Endodermal cell (in vitro differentiated cells): ENCODE measurements around the gene MICAL3. TPM values are rescaled to one million over a fixed set of nuclear protein-coding genes. Genes with fewer than 3 reads are reported as not detected.

Experiments used
- DNase-seq: peaks from one replicate; pipeline ENCODE4 v3.0.0-alpha.2; 2017
- H3K27ac ChIP-seq: 2 replicates; pipeline ENCODE4 v1.5.1; 2013; ENCODE audit warnings: mild to moderate bottlenecking, low read depth, low read length, moderate library complexity
- H3K27me3 ChIP-seq: 2 replicates; pipeline ENCODE4 v1.6.1; 2013; ENCODE audit warnings: mild to moderate bottlenecking, low read length, moderate library complexity; ENCODE audit not compliant: insufficient read depth, control insufficient read depth, poor library complexity, severe bottlenecking
- H3K36me3 ChIP-seq: 2 replicates; pipeline ENCODE4 v1.7.0; 2013; ENCODE audit warnings: mild to moderate bottlenecking, low read length, moderate library complexity; ENCODE audit not compliant: control insufficient read depth, insufficient read depth
- H3K4me1 ChIP-seq: one replicate; pipeline ENCODE4 v1.7.0; 2013; ENCODE audit warnings: low read length; ENCODE audit not compliant: control insufficient read depth, insufficient read depth
- H3K4me3 ChIP-seq: 2 replicates; pipeline ENCODE4 v1.5.1; 2013; ENCODE audit warnings: mild to moderate bottlenecking, low read length, moderate library complexity
- H3K9ac ChIP-seq: 2 replicates; pipeline ENCODE4 v1.6.1; 2013; ENCODE audit warnings: mild to moderate bottlenecking, low read length, moderate library complexity; ENCODE audit not compliant: poor library complexity, severe bottlenecking; ENCODE audit errors: extremely low read depth
- H3K9me3 ChIP-seq: 2 replicates; pipeline ENCODE4 v1.6.1; 2013; ENCODE audit warnings: mild to moderate bottlenecking, low read length, moderate library complexity; ENCODE audit not compliant: control insufficient read depth
- H3K27ac Mint-ChIP-seq: 2 replicates; pipeline ENCODE4 v1.8.0; 2020; ENCODE audit warnings: mixed read lengths
- H3K27me3 Mint-ChIP-seq: 2 replicates; pipeline ENCODE4 v1.8.0; 2021; ENCODE audit warnings: mild to moderate bottlenecking, mixed read lengths; ENCODE audit not compliant: insufficient read depth
- H3K36me3 Mint-ChIP-seq: 2 replicates; pipeline ENCODE4 v1.8.0; 2020; ENCODE audit warnings: low read depth, mixed read lengths
- H3K4me1 Mint-ChIP-seq: 2 replicates; pipeline ENCODE4 v1.8.0; 2020; ENCODE audit warnings: mixed read lengths
- H3K4me3 Mint-ChIP-seq: 2 replicates; pipeline ENCODE4 v1.8.0; 2020; ENCODE audit warnings: mild to moderate bottlenecking, moderate library complexity, mixed read lengths
- H3K9me3 Mint-ChIP-seq: 2 replicates; pipeline ENCODE4 v1.8.0; 2020; ENCODE audit warnings: mild to moderate bottlenecking, mixed read lengths
- CTCF ChIP-seq: fragments of 200-600 bp; sonication (generic); conservative IDR thresholded peaks from 2 replicates; pipeline ENCODE4 v1.5.0; 2021; ENCODE audit warnings: antibody characterized with exemption, mild to moderate bottlenecking
- WGBS, 2 experiments: methylation state at CpG; one replicate each; pipeline versions ENCODE4 v1.1.5 to v1.1.7; 2013; ENCODE audit warnings: missing lambda C conversion rate in 2 of 2, mixed read lengths in 1 of 2; ENCODE audit not compliant: insufficient coverage in 1 of 2, insufficient read length in 1 of 2; 5-methylcytosine and 5-hydroxymethylcytosine counted together
- total RNA-seq, 2 donors: library from RNA; stranded (reverse); fragmentation: NEBNext Ultra II Directional in 1 of 2; extraction: Animal tissue kit (Norgen Biotek cat#: 25700) in 1 of 2; gene quantifications; 2 replicates in 1 of 2; 3 replicates in 1 of 2; pipeline ENCODE4 v1.2.1, GENCODE V29; 2021

The MICAL3 gene
- total RNA-seq, 2 donors from 2014 or later = 42.8 to 48.1 TPM

DNA sequence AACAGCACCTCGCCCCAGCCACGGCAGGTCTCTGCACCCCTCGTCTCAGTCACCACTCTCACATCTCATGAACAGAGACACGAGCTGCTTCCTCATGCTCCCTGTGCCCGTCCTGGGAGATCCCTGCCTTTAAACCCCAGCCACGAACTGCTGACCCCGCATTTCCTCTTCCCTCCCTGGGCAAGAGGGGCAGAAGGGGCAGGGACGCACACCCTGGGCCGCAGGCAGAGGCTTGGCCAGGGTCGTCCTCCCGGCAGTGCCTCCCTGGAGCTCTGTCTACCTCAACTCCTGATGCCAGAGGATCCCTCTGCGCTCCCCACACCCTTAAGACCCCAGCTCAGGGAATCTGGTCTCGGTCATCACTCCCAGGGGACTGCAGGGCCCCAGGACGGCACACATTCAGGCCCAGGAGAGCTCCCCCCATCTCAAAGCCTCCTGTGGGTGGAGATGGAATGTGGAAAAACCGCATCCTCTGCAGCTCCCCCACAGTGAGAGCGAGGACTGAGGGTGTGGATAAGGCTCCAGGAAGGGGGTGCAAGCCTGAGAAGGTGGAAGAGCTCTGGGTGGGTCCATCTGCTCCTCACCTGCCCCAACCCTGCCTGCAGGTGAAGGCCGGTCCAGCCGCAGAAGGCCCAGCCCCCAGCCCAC lies 251.3 kb downstream of the MICAL3 start:
- no peaks in the 10 kb centered on the region for H3K9me3 ChIP-seq
- no peaks in the 10 kb centered on the region for H3K36me3 ChIP-seq
- Mint-ChIP-seq H3K27ac (peak overlapping the region; percentile 68), H3K36me3 (no peaks in the 10 kb centered on the region), H3K27me3 (peaks cover 20% of the 10 kb centered on the region), H3K4me3 (peak overlapping the region; percentile 63), H3K4me1 (peaks cover 5% of the 10 kb centered on the region), H3K9me3 (no peaks in the 10 kb centered on the region)
- DNase-seq = peak; percentile 61
- WGBS, 2 experiments = 68 to 70% methylated on average over 4 to 18 of the region's 18 CpGs
- no peak overlapping the region for H3K27ac ChIP-seq
- no peak for TF ChIP-seq CTCF
- H3K27me3 ChIP-seq = peaks cover 11% of the 10 kb centered on the region
- H3K4me1 ChIP-seq = no peaks in the 10 kb centered on the region
- peak overlapping the region; percentile 79 for H3K4me3 ChIP-seq
- H3K9ac ChIP-seq = no peak overlapping the region

- 88 to 92% methylated on average over 11 to 21 of the region's 21 CpGs for WGBS, 2 experiments
- H3K36me3 Mint-ChIP-seq = no peaks in the 10 kb centered on the region
- no peak for DNase-seq
- Histone ChIP-seq H3K9ac (no peak overlapping the region), H3K27ac (no peak overlapping the region), H3K9me3 (no peaks in the 10 kb centered on the region), H3K36me3 (no peaks in the 10 kb centered on the region), H3K4me1 (no peaks in the 10 kb centered on the region), H3K27me3 (peaks cover 11% of the 10 kb centered on the region), H3K4me3 (no peak overlapping the region)
- peak overlapping the region; percentile 63 for H3K4me3 Mint-ChIP-seq
- H3K27ac Mint-ChIP-seq = peak overlapping the region; percentile 68
- no peaks in the 10 kb centered on the region for H3K9me3 Mint-ChIP-seq
- TF ChIP-seq CTCF = no peak
- peaks cover 5% of the 10 kb centered on the region for H3K4me1 Mint-ChIP-seq
- H3K27me3 Mint-ChIP-seq = peaks cover 20% of the 10 kb centered on the region
Observed at GRCh38 chr22:17772249-17772957, 252.0 kb downstream of the MICAL3 start.

GRCh38 chr22:17770180-17771077 lies 253.9 kb downstream of the MICAL3 start:
- no peaks in the 10 kb centered on the region for H3K36me3 Mint-ChIP-seq

More at GRCh38 chr22:17770180-17771077, 253.9 kb downstream of the MICAL3 start:
- no peak overlapping the region for H3K9ac ChIP-seq
- Mint-ChIP-seq H3K27ac (no peak overlapping the region), H3K4me3 (no peak overlapping the region), H3K27me3 (peaks cover 13% of the 10 kb centered on the region), H3K4me1 (peaks cover 5% of the 10 kb centered on the region), H3K9me3 (no peaks in the 10 kb centered on the region)
- H3K4me3 ChIP-seq = no peak overlapping the region
- H3K9me3 ChIP-seq = no peaks in the 10 kb centered on the region
- peaks cover 10% of the 10 kb centered on the region for H3K27me3 ChIP-seq
- H3K27ac ChIP-seq = no peak overlapping the region
- WGBS, 2 experiments = 93% methylated on average over 10 to 19 of the region's 19 CpGs
- peak; percentile 42 for DNase-seq
- no peak for TF ChIP-seq CTCF
- no peaks in the 10 kb centered on the region for H3K4me1 ChIP-seq
- H3K36me3 ChIP-seq = no peaks in the 10 kb centered on the region
